OCI-LY7 (cell line): ENCODE results near the gene APBB2. TPM values are rescaled to one million over a fixed set of nuclear protein-coding genes. Genes with fewer than 3 reads are reported as not detected.

Experiments used
- BruUV-seq: library from RNA; stranded (reverse); fragments of 400-500 nt; replicated peaks from 2 replicates; lab custom pipeline; 2021; lab: Mats Ljungman, UMichigan
- CTCF ChIA-PET: fragments of 300-600 bp; sonication (Branson Sonifier 250); formaldehyde crosslinking; loops from one replicate; lab custom pipeline; 2022; ENCODE audit warnings: antibody characterized with exemption; ENCODE audit not compliant: unreplicated experiment; lab: Charles Lee
- POLR2A ChIA-PET: fragments of 300-600 bp; sonication (Branson Sonifier 250); formaldehyde crosslinking; loops from one replicate; lab custom pipeline; 2022; ENCODE audit warnings: antibody characterized with exemption; lab: Charles Lee
- DNase-seq: peaks from one replicate; pipeline ENCODE4 v3.0.0-alpha.2; 2015; ENCODE audit warnings: low spot score
- H2AFZ ChIP-seq: fragments of 200-600 bp; sonication (generic), shearing (Covaris generic); 2 replicates; pipeline ENCODE4 v1.6.1; 2014; ENCODE audit warnings: mild to moderate bottlenecking, antibody characterized with exemption, low read length, moderate library complexity
- H3K27ac ChIP-seq: fragments of 200-600 bp; sonication (generic); 2 replicates; pipeline ENCODE4 v1.5.1; 2014; ENCODE audit warnings: mixed run types, low read depth, mild to moderate bottlenecking, moderate library complexity, low read length, inconsistent platforms; ENCODE audit not compliant: poor library complexity, severe bottlenecking
- H3K36me3 ChIP-seq: fragments of 200-600 bp; sonication (generic); 2 replicates; pipeline ENCODE4 v1.6.1; 2014; ENCODE audit warnings: mild to moderate bottlenecking, antibody characterized with exemption, low read length, moderate library complexity, mixed read lengths; ENCODE audit not compliant: insufficient read depth
- H3K4me1 ChIP-seq: fragments of 200-600 bp; sonication (generic); 2 replicates; pipeline ENCODE4 v1.5.1; 2014; ENCODE audit warnings: mild to moderate bottlenecking, low read length; ENCODE audit not compliant: insufficient read depth, poor library complexity, severe bottlenecking
- H3K4me2 ChIP-seq: fragments of 200-600 bp; sonication (generic); 2 replicates; pipeline ENCODE4 v1.6.1; 2014; ENCODE audit warnings: mild to moderate bottlenecking, low read length
- H3K4me3 ChIP-seq: fragments of 200-600 bp; sonication (generic); 2 replicates; pipeline ENCODE4 v1.5.1; 2014; ENCODE audit warnings: mild to moderate bottlenecking, low read depth, low read length; ENCODE audit not compliant: poor library complexity, severe bottlenecking
- H3K79me2 ChIP-seq: fragments of 200-600 bp; sonication (generic); 2 replicates; pipeline ENCODE4 v1.6.1; 2016; ENCODE audit warnings: low read depth, mild to moderate bottlenecking, low read length, moderate library complexity, mixed read lengths; ENCODE audit not compliant: insufficient read depth
- H3K9me2 ChIP-seq: fragments of 200-600 bp; sonication (generic); 2 replicates; pipeline ENCODE4 v1.6.1; 2016; ENCODE audit warnings: mild to moderate bottlenecking, low read length, mixed read lengths; ENCODE audit not compliant: insufficient read depth
- H3K9me3 ChIP-seq: fragments of 200-600 bp; sonication (generic); 2 replicates; pipeline ENCODE4 v1.6.1; 2014; ENCODE audit warnings: mild to moderate bottlenecking, mixed run types, low read length, mixed read lengths
- H4K20me1 ChIP-seq: fragments of 200-600 bp; sonication (generic); 2 replicates; pipeline ENCODE4 v1.6.1; 2014; ENCODE audit warnings: mild to moderate bottlenecking, antibody characterized with exemption, low read length, moderate library complexity, mixed read lengths; ENCODE audit not compliant: insufficient read depth
- CTCF ChIP-seq: fragments of 200-600 bp; sonication (generic); conservative IDR thresholded peaks from 2 replicates; pipeline ENCODE4 v1.5.1; 2014; ENCODE audit warnings: mild to moderate bottlenecking, antibody characterized with exemption, low read length, moderate library complexity, mixed read lengths
- EZH2phosphoT487 ChIP-seq: fragments of 200-600 bp; sonication (generic); IDR thresholded peaks from 2 replicates; pipeline ENCODE4 v1.6.1; 2018; ENCODE audit warnings: low read depth, borderline replicate concordance, mild to moderate bottlenecking, mixed run types, antibody characterized with exemption, low read length, moderate library complexity, mixed read lengths
- intact Hi-C: fragments of 100-400 bp; cut with micrococcal nuclease; formaldehyde crosslinking; loops from one replicate; pipeline ENCODE4 v1.10.0; 2022; ENCODE audit not compliant: unreplicated experiment
- total RNA-seq, 2 experiments: library from RNA; depleted of rRNA in 1 of 2; stranded (reverse); fragments of >200 nt in 1 of 2; shearing (Covaris generic) in 1 of 2; gene quantifications; 2 replicates each; pipeline ENCODE4 v1.2.3, GENCODE V29; 2014 to 2022

Gene APBB2
- total RNA-seq, 2 experiments from 2014 or later = 66.4 to 88.5 TPM

- ChIA-PET CTCF (no interaction called here), POLR2A (interaction anchor here (0.5 to 1.3 kb wide), 6 partner anchors 10 to 133 kb away, joined by 3 to 6 read pairs (median 3); no protein-coding TSS in a partner anchor)
- intact Hi-C loops = no loop called here
- H3K79me2 ChIP-seq = no peaks in the 10 kb centered on the region
- TF ChIP-seq CTCF (no peak), EZH2phosphoT487 (no peak)
- H3K27ac ChIP-seq = no peak overlapping the region
- BruUV-seq = no TSS peak
- H4K20me1 ChIP-seq = no peaks in the 10 kb centered on the region
- no peak overlapping the region for H2AFZ ChIP-seq
- DNase-seq = peak; percentile 41
- H3K9me2 ChIP-seq = no peaks in the 10 kb centered on the region
- peak overlapping the region; percentile 36 for H3K4me2 ChIP-seq
- peaks cover 14% of the 10 kb centered on the region for H3K4me1 ChIP-seq
- H3K36me3 ChIP-seq = no peaks in the 10 kb centered on the region
- H3K4me3 ChIP-seq = no peak overlapping the region
- no peaks in the 10 kb centered on the region for H3K9me3 ChIP-seq
Observed at GRCh38 chr4:41074215-41074614, 140.1 kb downstream of the APBB2 start.

GRCh38 chr4:41072021-41072777 lies 142.1 kb downstream of the APBB2 start:
- no peaks in the 10 kb centered on the region for H3K36me3 ChIP-seq
- no peak overlapping the region for H3K4me2 ChIP-seq
- H3K4me1 ChIP-seq = peaks cover 14% of the 10 kb centered on the region
- H3K79me2 ChIP-seq = no peaks in the 10 kb centered on the region
- no peak for DNase-seq
- BruUV-seq = no TSS peak
- no peaks in the 10 kb centered on the region for H3K9me3 ChIP-seq
- intact Hi-C loops = no loop called here
- no peak overlapping the region for H3K4me3 ChIP-seq
- ChIA-PET POLR2A (interaction anchor here (0.6 to 1.1 kb wide), 2 partner anchors 9 to 67 kb away, joined by 3 to 5 read pairs; no protein-coding TSS in a partner anchor), CTCF (no interaction called here)
- H4K20me1 ChIP-seq = no peaks in the 10 kb centered on the region
- H3K27ac ChIP-seq = no peak overlapping the region
- H2AFZ ChIP-seq = no peak overlapping the region
- no peak for TF ChIP-seq CTCF
- no peak for TF ChIP-seq EZH2phosphoT487
- no peaks in the 10 kb centered on the region for H3K9me2 ChIP-seq
